ENCODE data around the gene TMC4.
"Not testable (repeated sequence)": the region's sequence is repeated elsewhere in the genome, so short reads cannot be mapped to it uniquely, and the experiment has no call there.

Gene TMC4, protein sequence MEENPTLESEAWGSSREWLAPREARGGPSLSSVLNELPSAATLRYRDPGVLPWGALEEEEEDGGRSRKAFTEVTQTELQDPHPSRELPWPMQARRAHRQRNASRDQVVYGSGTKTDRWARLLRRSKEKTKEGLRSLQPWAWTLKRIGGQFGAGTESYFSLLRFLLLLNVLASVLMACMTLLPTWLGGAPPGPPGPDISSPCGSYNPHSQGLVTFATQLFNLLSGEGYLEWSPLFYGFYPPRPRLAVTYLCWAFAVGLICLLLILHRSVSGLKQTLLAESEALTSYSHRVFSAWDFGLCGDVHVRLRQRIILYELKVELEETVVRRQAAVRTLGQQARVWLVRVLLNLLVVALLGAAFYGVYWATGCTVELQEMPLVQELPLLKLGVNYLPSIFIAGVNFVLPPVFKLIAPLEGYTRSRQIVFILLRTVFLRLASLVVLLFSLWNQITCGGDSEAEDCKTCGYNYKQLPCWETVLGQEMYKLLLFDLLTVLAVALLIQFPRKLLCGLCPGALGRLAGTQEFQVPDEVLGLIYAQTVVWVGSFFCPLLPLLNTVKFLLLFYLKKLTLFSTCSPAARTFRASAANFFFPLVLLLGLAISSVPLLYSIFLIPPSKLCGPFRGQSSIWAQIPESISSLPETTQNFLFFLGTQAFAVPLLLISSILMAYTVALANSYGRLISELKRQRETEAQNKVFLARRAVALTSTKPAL

DNA sequence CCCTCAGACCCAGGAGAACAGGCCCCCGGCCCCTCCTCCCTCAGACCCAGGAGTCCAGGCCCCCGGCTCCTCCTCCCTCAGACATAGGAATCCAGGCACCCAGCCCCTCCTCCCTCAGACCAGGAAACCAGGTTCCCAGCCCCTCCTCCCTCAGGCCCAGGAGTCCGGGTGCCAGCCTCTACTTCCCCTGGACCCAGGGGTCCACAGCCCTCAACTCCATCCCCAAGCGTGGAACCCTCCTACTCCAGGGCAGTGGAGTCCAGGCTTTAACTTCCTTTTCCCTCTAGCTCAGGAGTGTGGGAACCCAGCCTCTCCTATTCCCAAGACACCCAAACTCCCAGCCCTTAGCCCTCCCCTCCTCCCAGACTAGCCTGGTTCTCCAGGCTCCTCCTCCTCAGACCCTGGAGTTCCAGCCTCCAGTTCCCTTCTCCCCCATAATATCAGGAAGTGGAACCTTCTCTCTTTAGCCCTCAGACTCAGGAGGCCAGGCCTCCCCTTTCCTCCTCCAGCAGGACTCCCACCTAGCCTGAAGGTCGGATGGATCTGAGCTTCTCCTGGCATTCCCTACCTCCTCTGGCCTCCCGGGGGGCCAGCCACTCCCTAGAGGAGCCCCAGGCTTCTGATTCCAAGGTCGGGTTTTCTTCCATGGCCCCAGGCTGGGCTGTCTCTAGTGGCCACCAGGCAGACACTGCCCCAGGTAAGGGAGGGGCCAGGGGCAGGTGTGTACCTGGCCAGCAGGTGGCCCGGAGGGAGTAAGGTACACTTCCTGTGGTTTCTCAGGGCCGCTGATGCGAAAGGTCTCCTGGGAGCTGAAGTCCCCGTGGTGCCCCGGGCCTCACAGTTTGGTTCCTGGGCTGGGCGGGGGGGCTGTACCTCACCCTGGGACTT is at the start of gene TMC4:
TSS of gene TMC4 (minus strand) at position 690 of the 888 bp plus-strand sequence. CDS start at position 647, 43 bp downstream.
- no peak for DNase-seq (ENCODE audit: low spot score)

DNA sequence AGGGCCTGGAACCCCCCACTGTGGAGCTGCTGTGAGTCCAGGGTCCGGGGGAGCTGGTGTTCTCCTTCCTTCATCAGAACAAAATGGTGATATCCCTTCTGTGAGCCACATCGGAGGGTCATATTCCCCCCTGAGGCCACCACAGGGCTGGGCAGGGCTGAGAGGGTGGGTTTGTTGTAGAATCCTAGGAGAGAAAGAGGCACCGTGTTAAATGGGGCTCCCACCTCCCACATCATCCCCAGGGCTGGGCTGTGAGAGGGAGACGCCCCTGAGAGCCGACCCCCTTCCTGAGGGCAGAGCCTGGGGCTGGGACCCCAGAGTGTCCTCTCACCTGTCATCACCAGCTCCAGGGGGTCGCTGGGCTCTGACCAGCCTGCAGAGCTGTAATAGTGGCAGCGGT is 49.0 kb upstream of the TMC4 start:
- DNase-seq (ENCODE audit: low spot score) = not testable (repeated sequence)

DNA sequence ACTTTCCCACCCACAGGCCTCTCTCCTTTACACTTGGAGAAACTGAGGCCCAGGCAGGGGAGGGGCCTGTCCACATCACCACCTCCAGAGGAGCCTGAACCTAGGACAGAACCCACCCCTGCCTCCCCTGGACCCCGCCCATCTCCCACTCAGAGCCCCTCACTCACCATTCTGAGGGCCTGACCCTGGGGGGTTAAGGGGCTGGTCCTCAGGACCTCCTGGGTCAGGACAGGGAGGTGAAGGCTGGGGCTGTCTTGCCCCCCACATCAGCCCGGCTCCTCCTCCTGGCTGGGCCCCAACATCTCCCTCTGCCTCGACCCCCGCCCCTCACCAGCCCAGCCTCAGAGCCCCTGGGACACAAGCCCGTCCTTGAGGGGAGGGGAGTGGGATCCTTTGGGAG is 46.7 kb upstream of the TMC4 start:
- not testable (repeated sequence) for DNase-seq (ENCODE audit: low spot score)

DNA sequence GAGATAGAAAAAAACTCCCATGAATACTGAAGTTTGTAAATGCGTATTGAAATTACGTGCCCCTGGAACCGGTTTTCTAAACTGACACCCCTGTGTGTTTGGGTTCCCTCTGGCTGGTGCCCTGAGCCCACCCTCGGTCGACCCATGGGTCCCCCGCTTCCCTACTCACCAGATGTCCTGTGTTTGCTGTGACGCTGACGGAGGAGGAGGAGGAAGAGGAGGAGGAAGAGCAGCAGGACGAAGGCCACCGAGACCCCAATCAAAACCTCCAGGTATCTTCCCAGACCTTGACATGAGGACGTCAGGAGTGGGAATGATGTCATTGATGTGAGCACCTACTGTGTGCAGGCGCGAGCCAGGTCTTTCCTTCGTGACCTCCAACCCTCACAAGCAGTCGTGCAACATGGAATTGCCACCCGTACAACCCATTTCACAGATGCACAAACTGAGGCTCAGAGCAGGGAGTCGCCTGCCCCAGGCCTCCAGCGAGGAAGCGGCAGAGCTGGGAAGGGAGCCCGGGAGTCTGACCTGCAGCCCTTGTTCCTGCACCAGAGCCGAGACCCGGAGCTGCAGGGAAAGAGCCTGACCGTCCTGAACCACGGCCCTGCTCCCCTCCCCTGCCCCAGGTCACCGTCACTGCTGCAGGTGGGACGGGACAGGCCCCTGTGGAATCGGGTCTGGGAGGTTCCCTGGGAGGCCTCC is 46.2 kb upstream of the TMC4 start:
- no peak for DNase-seq (ENCODE audit: low spot score)

DNA sequence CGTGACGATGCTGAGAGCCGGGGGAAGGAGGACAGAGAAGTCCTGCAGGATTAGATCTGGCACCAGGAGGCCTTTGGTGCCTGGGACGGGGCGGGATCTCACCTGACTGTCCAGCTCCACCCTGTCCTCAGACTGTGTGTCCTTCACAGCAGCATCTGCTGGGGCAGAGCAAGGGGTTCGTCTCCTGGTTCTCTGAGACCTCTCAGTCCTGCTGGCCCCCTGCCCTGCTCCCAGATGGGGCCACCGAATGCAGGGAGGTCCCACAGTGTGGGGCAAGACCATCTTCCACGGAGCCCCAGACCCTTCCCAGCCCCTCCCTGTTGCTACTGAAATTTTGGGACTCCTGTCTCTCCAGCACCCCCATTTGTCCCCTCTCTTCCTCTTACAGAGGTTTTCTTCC is 45.3 kb upstream of the TMC4 start:
- DNase-seq (ENCODE audit: low spot score) = no peak

DNA sequence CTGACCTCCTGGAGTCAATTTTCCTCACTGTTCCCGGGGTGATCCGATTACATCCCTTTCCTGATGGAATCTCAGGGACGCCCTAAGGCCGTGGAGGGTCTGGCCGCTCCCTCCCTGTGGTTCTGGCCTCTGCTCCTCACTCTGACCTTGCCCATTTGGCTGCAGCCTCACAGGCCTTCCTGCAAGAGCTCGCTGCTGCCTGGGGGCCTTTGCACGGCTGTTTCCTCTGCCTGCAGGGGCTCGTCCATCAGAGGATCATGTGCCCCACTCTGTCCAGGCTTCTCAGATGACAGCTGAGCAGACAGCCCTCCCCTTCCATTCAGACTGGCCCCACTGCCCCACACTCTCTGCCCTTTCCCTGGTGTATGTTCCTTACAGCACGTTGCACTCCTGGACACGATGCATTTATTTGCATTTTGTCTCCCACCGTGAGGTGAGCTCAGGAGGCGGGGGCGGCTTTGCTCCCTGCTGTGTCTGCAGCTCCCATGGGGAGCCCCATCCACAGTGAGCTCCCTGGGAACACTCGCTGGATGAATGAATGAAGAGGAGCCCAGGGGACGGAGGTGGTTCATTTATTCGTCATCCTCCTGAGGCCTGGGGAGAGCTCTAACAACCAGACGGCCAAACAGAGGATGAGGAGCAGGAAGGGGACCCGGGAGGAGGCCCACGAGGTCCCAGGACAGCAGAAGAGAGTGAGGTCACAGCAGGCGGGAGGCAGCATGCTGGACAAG is 44.7 kb upstream of the TMC4 start:
- DNase-seq (ENCODE audit: low spot score) = not testable (repeated sequence)

DNA sequence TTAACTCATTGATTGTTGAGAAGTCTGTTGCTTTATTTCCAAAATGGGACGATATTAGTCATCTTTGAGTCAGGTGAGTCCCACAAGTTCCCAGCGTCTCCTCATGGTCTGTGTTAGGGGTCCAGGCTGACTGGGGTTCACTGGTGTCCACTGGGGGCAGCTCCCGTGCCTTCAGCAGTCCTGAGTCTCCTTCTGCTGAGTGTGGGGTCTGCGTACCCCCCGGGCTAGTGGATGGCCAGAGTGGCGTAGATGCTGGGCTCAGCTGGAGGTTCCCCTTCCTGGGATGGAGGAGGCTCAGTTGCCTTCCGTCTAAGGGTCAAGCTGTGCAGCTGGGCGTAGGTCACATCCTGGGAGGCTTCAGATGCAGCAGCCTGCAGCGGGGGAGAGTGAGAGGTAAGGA is 43.9 kb upstream of the TMC4 start:
- DNase-seq (ENCODE audit: low spot score) = no peak

DNA sequence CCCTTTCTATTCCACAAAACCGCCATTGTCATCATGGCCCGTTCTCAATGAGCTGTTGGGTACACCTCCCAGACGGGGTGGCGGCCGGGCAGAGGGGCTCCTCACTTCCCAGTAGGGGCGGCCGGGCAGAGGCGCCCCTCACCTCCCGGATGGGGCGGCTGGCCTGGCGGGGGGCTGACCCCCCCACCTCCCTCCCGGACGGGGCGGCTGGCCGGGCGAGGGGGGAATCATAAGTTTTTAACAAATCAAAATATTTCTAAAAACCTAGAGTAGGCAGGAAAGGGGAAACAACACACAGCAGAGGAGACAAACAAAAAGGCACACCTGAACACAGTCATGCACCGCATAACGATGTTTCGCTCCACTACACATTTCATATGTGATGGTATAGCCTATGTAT is 41.8 kb upstream of the TMC4 start:
- DNase-seq (ENCODE audit: low spot score) = not testable (repeated sequence)

DNA sequence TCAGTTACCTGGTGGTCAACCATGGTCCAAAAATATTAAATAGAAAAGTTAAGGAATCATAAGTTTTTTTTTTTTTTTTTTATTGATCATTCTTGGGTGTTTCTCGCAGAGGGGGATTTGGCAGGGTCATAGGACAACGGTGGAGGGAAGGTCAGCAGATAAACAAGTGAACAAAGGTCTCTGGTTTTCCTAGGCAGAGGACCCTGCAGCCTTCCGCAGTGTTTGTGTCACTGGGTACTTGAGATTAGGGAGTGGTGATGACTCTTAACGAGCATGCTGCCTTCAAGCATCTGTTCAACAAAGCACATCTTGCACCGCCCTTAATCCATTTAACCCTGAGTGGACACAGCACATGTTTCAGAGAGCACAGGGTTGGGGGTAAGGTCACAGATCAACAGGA is 41.3 kb upstream of the TMC4 start:
- not testable (repeated sequence) for DNase-seq (ENCODE audit: low spot score)

DNA sequence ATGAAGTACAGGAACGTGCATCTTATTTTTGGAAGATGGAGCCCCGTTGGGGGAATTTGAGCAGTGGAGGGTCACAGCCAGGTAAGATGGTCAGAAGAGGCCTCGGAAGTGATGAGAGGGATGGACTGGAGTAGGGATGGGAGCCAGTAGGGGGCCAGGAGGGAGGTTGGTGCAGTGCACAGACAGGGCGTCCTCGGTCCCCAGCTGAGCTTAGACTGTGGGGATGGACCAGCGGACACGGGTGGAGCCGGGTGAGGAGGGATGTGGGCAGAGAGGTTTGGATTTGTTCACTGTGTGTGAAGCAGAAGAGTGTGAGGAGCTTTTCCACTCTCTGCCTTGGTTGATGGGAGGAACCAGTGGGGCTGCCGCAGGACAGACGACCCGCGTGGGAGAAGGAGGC is 38.3 kb upstream of the TMC4 start:
- no peak for DNase-seq (ENCODE audit: low spot score)

DNA sequence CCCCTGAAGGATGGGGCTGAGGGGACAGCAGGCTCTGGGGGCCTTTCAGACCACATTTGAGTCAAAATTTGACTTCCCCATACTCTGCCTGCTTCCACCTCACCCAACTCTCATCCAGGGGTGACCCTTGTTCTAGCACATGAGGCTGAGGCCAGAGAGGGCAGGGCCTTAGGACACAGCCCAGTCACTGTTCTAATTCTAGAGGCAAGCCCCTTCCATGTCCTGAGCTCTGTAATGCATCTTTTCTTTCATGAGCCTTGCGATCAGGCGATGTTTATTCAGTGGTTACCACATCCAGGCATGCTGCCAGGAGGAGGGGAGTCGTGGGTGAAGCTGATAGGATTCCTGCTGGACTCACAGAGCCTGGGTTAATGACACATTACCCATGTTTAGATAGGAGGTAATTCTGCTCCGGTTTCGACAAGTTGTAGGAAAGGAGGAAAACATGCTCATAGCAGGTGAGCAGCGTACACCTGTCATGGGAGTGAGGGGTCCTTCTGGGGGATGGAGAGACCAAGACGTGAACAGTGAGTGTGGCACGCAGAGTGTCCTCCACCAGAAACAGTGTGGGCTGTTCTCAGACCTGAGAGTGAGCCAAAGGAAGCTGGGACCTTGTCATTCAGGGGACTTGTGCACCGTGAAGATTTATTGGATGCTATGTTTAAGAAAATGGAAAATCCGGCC is 37.0 kb upstream of the TMC4 start:
- peak; percentile 87 for DNase-seq (ENCODE audit: low spot score)

DNA sequence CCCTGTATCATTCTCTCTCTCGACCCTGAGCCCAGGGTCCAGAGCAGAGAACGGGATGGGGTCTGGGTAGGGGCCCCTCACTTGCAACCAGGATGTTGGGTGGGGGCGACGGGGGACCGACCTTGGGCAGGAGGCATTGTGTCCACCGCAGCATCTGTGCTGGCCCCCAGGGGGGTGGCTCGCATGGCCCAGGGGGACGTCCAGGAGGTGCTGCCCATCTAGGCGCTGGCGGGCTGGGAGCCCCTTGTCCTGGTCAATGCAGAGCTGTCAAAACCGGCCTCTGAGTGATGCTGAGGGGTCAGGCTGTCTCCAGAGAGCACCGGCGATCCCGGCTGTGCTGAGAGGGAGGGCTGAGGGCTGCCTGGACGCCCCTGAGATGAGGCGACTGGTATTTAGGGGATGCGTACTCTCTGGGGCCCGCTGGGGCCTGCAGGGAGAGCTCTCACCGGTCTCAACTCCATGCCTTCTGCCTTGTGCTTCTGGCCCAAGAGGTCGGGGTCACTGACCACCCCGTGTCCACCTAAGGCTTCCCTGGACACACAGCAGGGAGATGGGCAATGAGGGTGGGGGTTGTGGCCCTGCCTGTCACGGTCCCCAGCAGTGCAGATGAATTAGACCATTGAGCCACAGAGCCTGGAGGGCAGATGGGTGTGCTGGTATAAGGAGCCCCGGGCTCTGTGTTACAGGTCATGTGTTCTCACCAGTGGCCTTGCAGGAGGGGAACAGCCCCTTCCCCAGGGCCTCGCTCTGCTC is 36.3 kb upstream of the TMC4 start:
- peak; percentile 75 for DNase-seq (ENCODE audit: low spot score)

DNA sequence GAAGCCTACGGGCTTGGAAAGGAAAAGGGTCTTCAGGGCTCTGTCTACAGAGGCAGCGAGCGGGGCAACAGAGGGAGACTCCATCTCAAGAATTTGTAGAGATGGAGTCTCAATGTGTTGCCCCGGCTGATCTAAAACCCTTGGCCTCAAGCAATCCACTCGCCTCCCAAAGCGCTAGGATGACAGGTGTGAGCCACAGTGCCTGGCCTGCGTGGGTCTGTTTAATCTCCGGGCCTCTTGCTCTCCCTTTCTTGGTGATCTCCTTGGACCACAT is 35.8 kb upstream of the TMC4 start:
- DNase-seq (ENCODE audit: low spot score) = no peak

DNA sequence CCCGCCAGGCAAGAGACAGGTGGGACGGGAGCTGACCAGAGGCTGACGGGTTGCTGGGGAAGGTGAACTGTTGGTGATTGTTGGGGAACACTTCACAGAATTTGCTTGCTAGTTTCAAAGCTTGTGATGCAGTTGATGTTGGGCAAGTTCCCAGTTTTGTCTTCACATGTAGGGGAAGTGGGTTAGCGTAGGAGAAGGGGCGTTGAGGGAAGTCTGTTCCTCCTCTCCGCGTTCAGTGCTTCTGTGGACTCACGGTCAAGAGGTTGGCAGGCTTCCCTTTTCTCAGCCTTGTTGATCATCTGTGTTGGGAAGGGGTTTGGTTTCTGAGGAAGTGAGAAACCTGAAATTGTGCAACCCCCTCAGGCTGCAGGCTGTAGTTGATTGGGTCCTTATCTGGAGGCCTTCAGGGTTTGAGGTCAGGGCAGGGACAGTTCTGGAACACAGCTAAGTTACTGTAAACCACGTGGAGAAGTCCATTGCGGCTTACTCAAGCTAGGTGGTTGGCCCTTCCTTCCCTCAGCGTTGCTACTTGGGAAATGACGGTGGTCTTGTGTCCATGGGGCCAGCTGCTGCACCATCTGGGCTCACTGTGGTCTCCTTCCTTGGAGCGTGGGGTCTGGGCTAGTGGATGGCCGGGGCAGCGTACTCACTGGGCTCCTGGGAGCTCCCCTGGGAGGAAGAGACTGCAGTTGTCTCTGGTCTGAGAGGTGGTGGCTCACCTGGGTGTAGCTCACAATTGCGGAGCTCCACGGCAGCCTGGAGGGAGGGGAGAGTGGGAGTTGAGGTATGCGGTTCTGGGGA is 35.2 kb upstream of the TMC4 start:
- peak; percentile 79 for DNase-seq (ENCODE audit: low spot score)

DNA sequence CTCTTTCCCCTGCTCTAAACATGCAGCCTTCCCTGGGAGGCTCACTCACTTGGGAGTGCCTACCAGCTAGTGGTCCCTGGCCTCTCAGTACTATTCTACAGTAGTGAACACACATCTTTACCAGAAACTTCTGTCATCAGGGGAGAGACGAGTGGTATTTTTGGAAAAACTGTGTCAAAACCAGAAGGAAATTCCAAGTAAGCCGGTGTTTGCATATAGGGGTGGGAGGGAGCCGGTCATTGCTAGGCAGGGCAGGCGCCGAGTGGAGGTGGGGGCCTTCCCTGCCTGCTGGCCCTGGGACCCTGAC is 34.7 kb upstream of the TMC4 start:
- DNase-seq (ENCODE audit: low spot score) = no peak

DNA sequence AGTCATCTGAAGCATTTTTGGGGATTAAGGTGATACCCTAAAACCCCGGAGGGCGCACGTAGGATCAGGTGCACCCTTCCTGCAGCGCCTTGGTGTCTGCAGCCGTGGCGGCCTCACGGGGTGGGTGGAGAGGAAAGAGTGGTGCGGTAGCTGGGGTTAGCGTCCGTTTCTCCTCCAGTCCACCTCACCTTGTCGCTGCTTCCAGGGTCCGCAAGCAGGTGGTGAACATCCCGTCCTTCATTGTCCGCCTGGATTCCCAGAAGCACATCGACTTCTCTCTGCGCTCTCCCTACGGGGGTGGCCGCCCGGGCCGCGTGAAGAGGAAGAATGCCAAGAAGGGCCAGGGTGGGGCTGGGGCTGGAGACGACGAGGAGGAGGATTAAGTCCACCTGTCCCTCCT is 34.2 kb upstream of the TMC4 start:
- DNase-seq (ENCODE audit: low spot score) = not testable (repeated sequence)

DNA sequence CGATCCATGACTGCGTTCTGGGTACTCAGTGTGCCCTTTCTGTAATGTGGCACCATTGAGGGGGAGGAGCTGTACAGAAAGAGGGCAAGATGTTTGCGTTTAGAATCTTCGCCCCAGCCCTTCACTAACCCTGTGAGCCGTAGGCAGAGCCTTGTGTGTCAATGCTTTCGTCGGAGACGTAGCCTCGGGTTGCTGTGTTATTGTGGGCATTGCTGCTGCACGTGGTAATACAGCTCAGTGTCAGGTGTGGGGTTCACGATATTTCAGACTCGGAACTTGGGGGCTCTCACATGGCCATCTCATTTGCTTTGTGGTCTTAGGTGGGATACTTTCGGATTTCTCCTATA is 33.8 kb upstream of the TMC4 start:
- DNase-seq (ENCODE audit: low spot score) = no peak

DNA sequence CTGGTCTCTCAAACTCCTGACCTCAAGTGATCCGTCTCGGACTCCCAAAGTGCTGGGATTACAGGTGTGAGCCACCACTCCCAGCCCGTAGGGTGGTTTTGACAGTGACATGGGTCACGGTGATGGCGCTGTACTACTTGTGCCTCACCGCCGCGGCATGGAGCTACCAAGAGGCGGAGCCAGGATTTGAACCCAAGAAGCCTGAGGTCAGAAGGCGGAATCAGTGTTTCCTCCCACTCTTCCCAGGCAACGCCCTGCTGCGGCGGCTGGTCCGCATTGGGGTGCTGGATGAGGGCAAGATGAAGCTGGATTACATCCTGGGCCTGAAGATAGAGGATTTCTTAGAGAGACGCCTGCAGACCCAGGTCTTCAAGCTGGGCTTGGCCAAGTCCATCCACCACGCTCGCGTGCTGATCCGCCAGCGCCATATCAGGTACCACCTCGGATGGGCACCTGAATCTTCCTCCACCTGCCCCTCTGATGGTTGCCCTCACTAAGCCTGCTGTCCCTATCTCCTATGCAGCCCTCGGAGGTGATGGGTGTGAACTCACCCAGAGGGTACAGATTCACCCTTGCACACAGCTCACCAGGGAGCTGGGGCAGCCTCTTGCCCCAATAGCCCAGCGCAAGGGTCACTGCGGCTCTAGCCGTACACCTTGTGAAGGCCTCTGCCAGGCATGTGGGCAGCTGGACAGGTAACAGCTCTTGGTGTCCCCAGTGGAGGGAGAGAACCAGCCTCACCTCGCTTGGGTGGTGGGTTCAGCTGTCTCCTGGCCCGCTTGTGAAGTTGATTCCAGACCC is 33.3 kb upstream of the TMC4 start:
- DNase-seq (ENCODE audit: low spot score) = no peak

Measured in globus pallidus (tissue), 1 donor.